SU-DHL-6 (cell line): ENCODE measurements around the gene POLE.

Source experiments
- H2AFZ ChIP-seq: fragments of 200-600 bp; sonication (generic); 2 replicates; pipeline ENCODE4 v1.6.1; 2014; ENCODE audit warnings: low read depth, mild to moderate bottlenecking, moderate library complexity, mixed read lengths, antibody characterized with exemption, low read length; ENCODE audit not compliant: severe bottlenecking
- H3F3A ChIP-seq: fragments of 200-600 bp; shearing (Covaris generic); 2 replicates; pipeline ENCODE4 v1.6.0; 2016; ENCODE audit warnings: antibody characterized with exemption, mild to moderate bottlenecking; ENCODE audit not compliant: insufficient read depth
- H3K27ac ChIP-seq: fragments of 200-600 bp; sonication (generic); 2 replicates; pipeline ENCODE4 v1.5.1; 2016; ENCODE audit warnings: low read depth, mild to moderate bottlenecking, low read length, moderate library complexity, mixed read lengths
- H3K27me3 ChIP-seq: fragments of 200-600 bp; sonication (generic), shearing (Covaris generic); 2 replicates; pipeline ENCODE4 v1.6.0; 2014; ENCODE audit warnings: mild to moderate bottlenecking, low read length
- H3K36me3 ChIP-seq: fragments of 200-600 bp; sonication (generic); 2 replicates; pipeline ENCODE4 v1.6.1; 2014; ENCODE audit warnings: mild to moderate bottlenecking, low read length, mixed read lengths
- H3K4me2 ChIP-seq: fragments of 300-600, 200-600 bp; shearing (Covaris generic), sonication (generic); 2 replicates; pipeline ENCODE4 v1.6.0; 2014; ENCODE audit warnings: low read length, low read depth, mild to moderate bottlenecking; ENCODE audit not compliant: poor library complexity, severe bottlenecking
- H3K4me3 ChIP-seq: fragments of 200-600 bp; sonication (generic); 2 replicates; pipeline ENCODE4 v1.5.1; 2014; ENCODE audit warnings: antibody characterized with exemption, low read length, mild to moderate bottlenecking, mixed read lengths; ENCODE audit not compliant: insufficient read depth, poor library complexity, severe bottlenecking
- H3K79me2 ChIP-seq: fragments of 200-600 bp; sonication (generic); 2 replicates; pipeline ENCODE4 v1.6.1; 2014; ENCODE audit warnings: mild to moderate bottlenecking, low read length, moderate library complexity; ENCODE audit not compliant: insufficient read depth
- H3K9ac ChIP-seq: fragments of 200-600 bp; sonication (generic); 2 replicates; pipeline ENCODE4 v1.7.0; 2014; ENCODE audit warnings: mild to moderate bottlenecking, low read length
- H3K9me2 ChIP-seq: fragments of 200-600 bp; sonication (generic); replicated peaks from 2 replicates; pipeline ENCODE4 v1.6.1; 2014; ENCODE audit warnings: low read length; ENCODE audit not compliant: insufficient read depth
- H3K9me3 ChIP-seq: fragments of 200-600 bp; sonication (generic); 2 replicates; pipeline ENCODE4 v1.6.1; 2014; ENCODE audit warnings: low read length, mixed read lengths; ENCODE audit not compliant: insufficient read depth
- H4K20me1 ChIP-seq: fragments of 200-600 bp; sonication (generic); 2 replicates; pipeline ENCODE4 v1.6.1; 2014; ENCODE audit warnings: low read depth, mild to moderate bottlenecking, antibody characterized with exemption, low read length, moderate library complexity, mixed read lengths
- EZH2phosphoT487 ChIP-seq: fragments of 200-600 bp; sonication (generic), shearing (Covaris generic); conservative IDR thresholded peaks from 2 replicates; pipeline ENCODE4 v1.6.1; 2018; ENCODE audit warnings: mild to moderate bottlenecking, antibody characterized with exemption, low read length, moderate library complexity, mixed read lengths
- TF ChIP-seq, protein P1 (sequence below): fragments of 200-600 bp; sonication (generic); IDR thresholded peaks from one replicate; pipeline ENCODE4 v1.5.1; 2017; ENCODE audit warnings: antibody characterized with exemption, mild to moderate bottlenecking, low read length, moderate library complexity; ENCODE audit not compliant: insufficient read depth, poor library complexity, severe bottlenecking

The POLE gene

DNA sequence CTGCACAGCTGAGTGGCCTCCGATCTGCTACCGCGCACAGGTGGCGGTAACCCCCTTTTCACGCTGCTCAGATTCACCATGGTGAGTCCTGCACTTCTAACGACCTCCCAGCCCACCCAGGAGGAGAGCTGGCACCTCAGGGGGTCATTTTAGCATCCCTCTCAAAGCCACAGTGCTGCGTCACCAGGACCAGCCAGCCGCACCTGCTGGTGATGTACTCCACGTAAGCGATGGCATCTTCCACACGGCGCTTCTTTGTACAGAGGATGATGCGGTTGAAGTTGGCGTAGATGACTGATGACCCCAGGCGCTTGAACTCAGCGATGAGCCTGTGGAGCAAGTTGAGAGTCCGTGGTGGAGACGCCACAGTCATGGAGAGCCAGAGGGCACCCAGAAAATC, 49.3 kb downstream of the POLE start:
- Histone ChIP-seq H3K9me2 (no peaks in the 10 kb centered on the region), H3K9me3 (no peaks in the 10 kb centered on the region), H3F3A (no peaks in the 10 kb centered on the region), H4K20me1 (no peaks in the 10 kb centered on the region), H3K4me2 (no peak overlapping the region), H3K9ac (no peak overlapping the region), H3K4me3 (no peak overlapping the region), H3K27me3 (no peaks in the 10 kb centered on the region), H3K79me2 (no peaks in the 10 kb centered on the region), H3K36me3 (peaks cover 10% of the 10 kb centered on the region; the same call in 1 of the 2 replicates), H3K27ac (no peak overlapping the region), H2AFZ (no peak overlapping the region)
- TF ChIP-seq, protein P1, sequence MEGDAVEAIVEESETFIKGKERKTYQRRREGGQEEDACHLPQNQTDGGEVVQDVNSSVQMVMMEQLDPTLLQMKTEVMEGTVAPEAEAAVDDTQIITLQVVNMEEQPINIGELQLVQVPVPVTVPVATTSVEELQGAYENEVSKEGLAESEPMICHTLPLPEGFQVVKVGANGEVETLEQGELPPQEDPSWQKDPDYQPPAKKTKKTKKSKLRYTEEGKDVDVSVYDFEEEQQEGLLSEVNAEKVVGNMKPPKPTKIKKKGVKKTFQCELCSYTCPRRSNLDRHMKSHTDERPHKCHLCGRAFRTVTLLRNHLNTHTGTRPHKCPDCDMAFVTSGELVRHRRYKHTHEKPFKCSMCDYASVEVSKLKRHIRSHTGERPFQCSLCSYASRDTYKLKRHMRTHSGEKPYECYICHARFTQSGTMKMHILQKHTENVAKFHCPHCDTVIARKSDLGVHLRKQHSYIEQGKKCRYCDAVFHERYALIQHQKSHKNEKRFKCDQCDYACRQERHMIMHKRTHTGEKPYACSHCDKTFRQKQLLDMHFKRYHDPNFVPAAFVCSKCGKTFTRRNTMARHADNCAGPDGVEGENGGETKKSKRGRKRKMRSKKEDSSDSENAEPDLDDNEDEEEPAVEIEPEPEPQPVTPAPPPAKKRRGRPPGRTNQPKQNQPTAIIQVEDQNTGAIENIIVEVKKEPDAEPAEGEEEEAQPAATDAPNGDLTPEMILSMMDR, result no peak

DNA sequence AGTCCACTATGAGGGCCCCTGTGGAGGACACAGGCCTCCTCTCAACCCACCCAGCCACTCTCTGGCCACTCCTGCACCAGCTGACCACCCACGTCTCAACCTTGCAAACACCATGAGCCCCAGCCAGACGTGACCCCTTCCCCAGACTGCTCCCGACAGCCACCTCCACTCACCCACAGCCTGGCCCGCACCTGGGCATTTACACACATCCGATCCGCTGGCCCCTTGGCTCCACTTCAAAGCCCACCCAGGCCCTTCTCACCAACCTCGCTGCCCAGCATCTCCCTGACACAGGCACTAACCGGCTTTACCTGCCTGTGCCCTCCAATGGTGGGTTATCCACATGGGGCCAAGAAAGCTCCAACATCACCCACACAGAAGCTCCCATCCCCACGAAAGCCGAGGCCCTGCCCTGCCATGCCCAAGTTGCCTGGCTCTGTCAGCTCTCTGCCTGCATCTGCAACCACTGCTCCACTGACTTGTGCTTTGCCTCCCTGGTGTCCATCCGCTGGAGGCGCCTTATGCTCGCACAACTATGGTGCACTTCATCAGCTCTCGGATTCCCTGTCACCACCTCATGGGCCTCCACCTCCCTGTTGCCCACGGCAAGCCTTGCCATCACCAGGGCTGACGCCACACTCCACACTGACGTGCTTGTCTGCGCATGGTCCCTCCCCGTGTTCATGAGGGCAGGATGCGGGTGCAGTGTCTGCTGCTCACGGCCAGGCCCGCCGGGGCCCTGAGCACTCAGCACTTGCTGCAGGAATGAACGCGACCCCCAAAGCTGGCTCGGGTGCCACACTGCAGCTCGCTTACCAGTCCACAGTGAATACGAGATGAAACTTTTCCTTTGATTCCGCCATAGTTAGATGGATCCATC, 51.8 kb downstream of the POLE start:
- H3K9me3 ChIP-seq, result no peaks in the 10 kb centered on the region
- H3K4me3 ChIP-seq, result no peak overlapping the region
- H2AFZ ChIP-seq, result no peak overlapping the region
- TF ChIP-seq EZH2phosphoT487, result no peak
- TF ChIP-seq, protein P1, result no peak
- no peaks in the 10 kb centered on the region for H4K20me1 ChIP-seq
- no peak overlapping the region for H3K9ac ChIP-seq
- no peak overlapping the region for H3K4me2 ChIP-seq
- H3K9me2 ChIP-seq, result no peaks in the 10 kb centered on the region
- H3K36me3 ChIP-seq, result peaks cover 10% of the 10 kb centered on the region; the same call in 1 of the 2 replicates
- no peaks in the 10 kb centered on the region for H3K27me3 ChIP-seq
- H3K79me2 ChIP-seq, result no peaks in the 10 kb centered on the region
- H3F3A ChIP-seq, result no peaks in the 10 kb centered on the region
- H3K27ac ChIP-seq, result no peak overlapping the region

- H3K9me2 ChIP-seq, result no peaks in the 10 kb centered on the region
- H3K79me2 ChIP-seq, result no peaks in the 10 kb centered on the region
- no peak for TF ChIP-seq EZH2phosphoT487
- TF ChIP-seq, protein P1, result no peak
- no peak overlapping the region for H3K4me2 ChIP-seq
- no peak overlapping the region for H2AFZ ChIP-seq
- H3K9me3 ChIP-seq, result no peaks in the 10 kb centered on the region
- H3K27ac ChIP-seq, result no peak overlapping the region
- no peaks in the 10 kb centered on the region for H3K27me3 ChIP-seq
- H3F3A ChIP-seq, result no peaks in the 10 kb centered on the region
- H3K4me3 ChIP-seq, result no peak overlapping the region
- H3K36me3 ChIP-seq, result peaks cover 10% of the 10 kb centered on the region; the same call in 1 of the 2 replicates
- H3K9ac ChIP-seq, result no peak overlapping the region
- H4K20me1 ChIP-seq, result no peaks in the 10 kb centered on the region
Observed at GRCh38 chr12:132634411-132634990, 52.6 kb downstream of the POLE start.
